GM10248 (cell line): Measurements from ENCODE around the gene CYTH3.

ENCODE experiments used
- CTCF ChIA-PET: fragments of 300-600 bp; sonication (Branson Sonifier 250); formaldehyde crosslinking; extraction: SDS; loops from one replicate; lab custom pipeline; 2021; ENCODE audit warnings: antibody characterized with exemption; lab: Yijun Ruan, JAX
- POLR2A ChIA-PET: fragments of 350-650 bp; sonication (Branson Sonifier 250); formaldehyde crosslinking; extraction: SDS; loops from one replicate; lab custom pipeline; 2020; ENCODE audit warnings: antibody characterized with exemption; lab: Yijun Ruan, JAX
- DNase-seq: peaks from one replicate; pipeline ENCODE4 v3.0.0; 2012; ENCODE audit errors: extremely low spot score
- CTCF ChIP-seq: IDR thresholded peaks from 2 replicates; pipeline ENCODE4 v1.5.1; 2012; ENCODE audit warnings: mild to moderate bottlenecking, low read depth; ENCODE audit errors: extremely low read depth, missing control alignments, control extremely low read depth

CYTH3 gene

DNA sequence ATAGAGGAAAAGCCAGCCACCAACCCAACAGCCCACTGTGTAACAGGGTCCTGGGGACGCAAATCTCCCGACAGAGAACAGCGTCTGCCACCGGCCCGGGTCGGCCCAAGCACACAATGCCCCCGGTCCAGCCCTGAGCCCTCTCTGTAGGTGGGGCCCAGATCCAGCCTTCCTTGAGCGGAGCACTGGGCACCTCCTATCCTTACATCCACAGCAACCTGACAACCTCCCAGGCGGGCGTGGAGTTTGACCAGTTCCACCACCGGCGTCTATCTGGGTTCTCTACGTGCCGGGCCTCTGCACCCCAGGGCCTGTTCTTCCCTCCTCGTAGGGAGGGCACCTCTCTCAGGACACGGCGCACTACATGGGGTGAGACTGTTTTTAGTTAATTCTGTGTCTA lies 109.0 kb downstream of the CYTH3 start:
- POLR2A ChIA-PET, result no interaction called here
- CTCF ChIA-PET, result no interaction called here
- DNase-seq, result no peak
- no peak for TF ChIP-seq CTCF

- no peak for DNase-seq
- POLR2A ChIA-PET, result interaction anchor here (0.9 kb wide), 1 partner anchor 170 kb away, joined by 5 read pairs; no protein-coding TSS in a partner anchor
- CTCF ChIA-PET, result interaction anchor here (1.2 to 1.5 kb wide), 2 partner anchors 9 to 160 kb away, joined by 4 to 6 read pairs; no protein-coding TSS in a partner anchor
- TF ChIP-seq CTCF, result no peak
Measured at GRCh38 chr7:6162650-6163366, 109.6 kb downstream of the CYTH3 start.

DNA sequence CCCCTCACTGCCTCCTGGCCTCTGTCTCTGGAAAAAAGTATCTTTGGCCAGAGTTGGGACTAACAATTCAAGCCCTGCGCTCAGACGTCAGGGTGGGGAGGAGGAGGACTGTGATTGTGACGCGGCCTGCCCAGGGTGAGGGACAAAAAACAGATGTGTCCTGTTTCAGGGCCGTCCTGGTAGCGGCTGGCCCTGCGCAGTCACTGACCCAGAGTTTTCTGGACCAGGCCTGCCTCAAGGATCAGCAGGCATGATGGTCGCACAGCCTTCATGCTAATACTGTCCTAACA lies 110.1 kb downstream of the CYTH3 start:
- CTCF ChIA-PET, result interaction anchor here (1.2 to 1.5 kb wide), 2 partner anchors 9 to 160 kb away, joined by 4 to 6 read pairs; no protein-coding TSS in a partner anchor
- no peak for DNase-seq
- no peak for TF ChIP-seq CTCF
- POLR2A ChIA-PET, result interaction anchor here (0.9 kb wide), 1 partner anchor 170 kb away, joined by 5 read pairs; no protein-coding TSS in a partner anchor

DNA sequence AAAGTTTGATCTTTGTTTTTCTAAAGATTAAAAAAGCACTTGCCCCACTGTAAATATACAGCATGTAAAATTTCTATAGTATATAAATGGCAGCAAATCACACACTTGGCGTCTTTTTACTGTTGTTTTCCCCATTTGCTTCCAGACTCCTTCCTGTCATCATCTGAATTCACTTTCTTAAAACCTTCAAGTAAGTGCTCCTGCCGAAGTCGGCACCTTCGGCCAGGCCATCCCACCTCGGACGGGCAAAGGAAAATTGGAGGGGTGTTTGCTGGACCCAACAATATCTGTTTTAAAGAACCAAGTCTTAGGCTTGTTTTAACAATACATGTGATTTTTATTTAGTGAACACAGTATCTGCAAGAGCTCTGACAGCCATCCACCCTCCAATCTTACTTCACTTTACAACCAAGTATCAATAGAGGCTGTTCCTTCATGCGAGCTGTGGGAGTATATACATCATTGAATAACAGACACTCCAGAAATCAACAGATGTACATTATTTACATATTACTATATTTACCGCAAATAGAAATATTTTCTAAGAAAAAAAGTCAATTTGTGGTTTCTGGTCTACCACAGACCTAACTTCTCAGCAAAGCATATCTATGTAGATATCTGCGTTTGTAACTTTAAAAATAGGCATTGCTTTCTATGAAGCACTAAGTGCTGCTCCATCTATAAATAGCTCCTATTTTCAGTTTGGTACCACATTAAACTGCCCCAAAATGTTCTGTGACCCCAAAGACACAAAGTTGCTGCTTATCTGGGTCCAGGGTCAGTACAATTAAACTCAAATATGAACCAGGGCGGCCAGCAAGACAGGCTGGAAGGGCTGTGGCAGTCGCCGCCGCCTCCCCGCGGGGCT lies 110.7 kb downstream of the CYTH3 start:
- CTCF ChIA-PET, result interaction anchor here (1.2 to 2.2 kb wide), 3 partner anchors 10 to 161 kb away, joined by 4 to 6 read pairs (median 6); no protein-coding TSS in a partner anchor
- DNase-seq, result no peak
- POLR2A ChIA-PET, result interaction anchor here (0.9 kb wide), 1 partner anchor 169 kb away, joined by 5 read pairs; no protein-coding TSS in a partner anchor

DNA sequence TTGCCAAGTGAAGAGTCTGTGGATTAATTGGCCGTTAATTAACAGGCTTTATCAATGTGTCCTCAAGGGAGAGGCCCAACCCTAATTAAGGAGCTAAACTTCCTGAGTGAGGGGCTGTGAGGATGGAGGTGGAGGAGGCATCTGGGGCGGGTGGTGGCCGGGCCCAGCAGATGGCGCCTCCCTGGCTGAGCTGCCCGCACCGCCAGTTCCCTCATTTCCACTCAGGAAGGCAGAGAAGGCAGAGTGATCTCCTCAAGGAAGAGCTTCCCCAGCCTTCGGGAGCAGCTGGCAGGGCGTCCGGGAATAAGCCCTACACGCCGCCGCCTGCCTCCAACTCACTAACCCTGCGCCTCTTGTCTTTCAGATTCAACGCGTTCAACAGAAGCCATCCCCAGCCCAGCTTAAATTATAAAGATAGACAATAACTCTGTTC lies 112.2 kb downstream of the CYTH3 start:
- DNase-seq, result no peak
- peak; percentile 9 for TF ChIP-seq CTCF
- POLR2A ChIA-PET, result no interaction called here
- CTCF ChIA-PET, result interaction anchor here (1.2 to 2.2 kb wide), 3 partner anchors 10 to 37 kb away, joined by 3 to 6 read pairs (median 3); no protein-coding TSS in a partner anchor

More for the DNA sequence above, 110.7 kb downstream of the CYTH3 start:
- no peak for TF ChIP-seq CTCF

- DNase-seq, result no peak
- TF ChIP-seq CTCF, result no peak
- ChIA-PET POLR2A (no interaction called here), CTCF (interaction anchor here (1.2 to 2.2 kb wide), 3 partner anchors 11 to 37 kb away, joined by 3 to 6 read pairs (median 3); no protein-coding TSS in a partner anchor)
Measured at GRCh38 chr7:6159524-6160031, 112.8 kb downstream of the CYTH3 start.
